Measurements from ENCODE around the gene SEC31A.

Gene SEC31A, protein sequence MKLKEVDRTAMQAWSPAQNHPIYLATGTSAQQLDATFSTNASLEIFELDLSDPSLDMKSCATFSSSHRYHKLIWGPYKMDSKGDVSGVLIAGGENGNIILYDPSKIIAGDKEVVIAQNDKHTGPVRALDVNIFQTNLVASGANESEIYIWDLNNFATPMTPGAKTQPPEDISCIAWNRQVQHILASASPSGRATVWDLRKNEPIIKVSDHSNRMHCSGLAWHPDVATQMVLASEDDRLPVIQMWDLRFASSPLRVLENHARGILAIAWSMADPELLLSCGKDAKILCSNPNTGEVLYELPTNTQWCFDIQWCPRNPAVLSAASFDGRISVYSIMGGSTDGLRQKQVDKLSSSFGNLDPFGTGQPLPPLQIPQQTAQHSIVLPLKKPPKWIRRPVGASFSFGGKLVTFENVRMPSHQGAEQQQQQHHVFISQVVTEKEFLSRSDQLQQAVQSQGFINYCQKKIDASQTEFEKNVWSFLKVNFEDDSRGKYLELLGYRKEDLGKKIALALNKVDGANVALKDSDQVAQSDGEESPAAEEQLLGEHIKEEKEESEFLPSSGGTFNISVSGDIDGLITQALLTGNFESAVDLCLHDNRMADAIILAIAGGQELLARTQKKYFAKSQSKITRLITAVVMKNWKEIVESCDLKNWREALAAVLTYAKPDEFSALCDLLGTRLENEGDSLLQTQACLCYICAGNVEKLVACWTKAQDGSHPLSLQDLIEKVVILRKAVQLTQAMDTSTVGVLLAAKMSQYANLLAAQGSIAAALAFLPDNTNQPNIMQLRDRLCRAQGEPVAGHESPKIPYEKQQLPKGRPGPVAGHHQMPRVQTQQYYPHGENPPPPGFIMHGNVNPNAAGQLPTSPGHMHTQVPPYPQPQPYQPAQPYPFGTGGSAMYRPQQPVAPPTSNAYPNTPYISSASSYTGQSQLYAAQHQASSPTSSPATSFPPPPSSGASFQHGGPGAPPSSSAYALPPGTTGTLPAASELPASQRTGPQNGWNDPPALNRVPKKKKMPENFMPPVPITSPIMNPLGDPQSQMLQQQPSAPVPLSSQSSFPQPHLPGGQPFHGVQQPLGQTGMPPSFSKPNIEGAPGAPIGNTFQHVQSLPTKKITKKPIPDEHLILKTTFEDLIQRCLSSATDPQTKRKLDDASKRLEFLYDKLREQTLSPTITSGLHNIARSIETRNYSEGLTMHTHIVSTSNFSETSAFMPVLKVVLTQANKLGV

GRCh38 chr4:82890901-82891706 is at the start of gene SEC31A:
TSS of gene SEC31A (minus strand) at chr4:82891153. CDS start at chr4:82881936, 9,217 bp downstream.
- Histone ChIP-seq H4K20me1 (ENCODE audit: insufficient read depth, low read length) (no peaks in the 10 kb centered on the region), H3K79me2 (ENCODE audit: insufficient read depth, low read length) (peaks cover 40% of the 10 kb centered on the region), H2AFZ (ENCODE audit: low read length) (peak within 1 kb of the TSS; percentile 15; the same call in 1 of the 2 replicates), H3K9ac (ENCODE audit: low read length) (peak within 1 kb of the TSS; percentile 92), H3K4me3 (ENCODE audit: low read depth, low read length, poor library complexity, severe bottlenecking) (peak within 1 kb of the TSS; percentile 89), H3K9me3 (ENCODE audit: low read length) (no peaks in the 10 kb centered on the region), H3F3A (ENCODE audit: insufficient read depth, low read length) (0 out of 2 replicates have a peak, but pooled peaks cover 12% of the 10 kb centered on the region), H3K4me2 (ENCODE audit: low read length) (peak within 1 kb of the TSS; percentile 89), H3K27ac (ENCODE audit: low read depth, low read length, poor library complexity, severe bottlenecking) (peak within 1 kb of the TSS; percentile 90), H3K36me3 (ENCODE audit: insufficient read depth, low read length) (peaks cover 36% of the 10 kb centered on the region), H3K27me3 (ENCODE audit: insufficient read depth, low read length) (no peaks in the 10 kb centered on the region), H3K4me1 (ENCODE audit: insufficient read depth, low read length, severe bottlenecking) (peaks cover 41% of the 10 kb centered on the region), H3K9me2 (ENCODE audit: low read depth, low read length) (no peaks in the 10 kb centered on the region)
- TF ChIP-seq, protein P1, sequence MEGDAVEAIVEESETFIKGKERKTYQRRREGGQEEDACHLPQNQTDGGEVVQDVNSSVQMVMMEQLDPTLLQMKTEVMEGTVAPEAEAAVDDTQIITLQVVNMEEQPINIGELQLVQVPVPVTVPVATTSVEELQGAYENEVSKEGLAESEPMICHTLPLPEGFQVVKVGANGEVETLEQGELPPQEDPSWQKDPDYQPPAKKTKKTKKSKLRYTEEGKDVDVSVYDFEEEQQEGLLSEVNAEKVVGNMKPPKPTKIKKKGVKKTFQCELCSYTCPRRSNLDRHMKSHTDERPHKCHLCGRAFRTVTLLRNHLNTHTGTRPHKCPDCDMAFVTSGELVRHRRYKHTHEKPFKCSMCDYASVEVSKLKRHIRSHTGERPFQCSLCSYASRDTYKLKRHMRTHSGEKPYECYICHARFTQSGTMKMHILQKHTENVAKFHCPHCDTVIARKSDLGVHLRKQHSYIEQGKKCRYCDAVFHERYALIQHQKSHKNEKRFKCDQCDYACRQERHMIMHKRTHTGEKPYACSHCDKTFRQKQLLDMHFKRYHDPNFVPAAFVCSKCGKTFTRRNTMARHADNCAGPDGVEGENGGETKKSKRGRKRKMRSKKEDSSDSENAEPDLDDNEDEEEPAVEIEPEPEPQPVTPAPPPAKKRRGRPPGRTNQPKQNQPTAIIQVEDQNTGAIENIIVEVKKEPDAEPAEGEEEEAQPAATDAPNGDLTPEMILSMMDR (IDR thresholded peaks at IDR 0.05; ENCODE audit: low read length), result peak; percentile 29; the same call in 1 of the 2 replicates
- no peak for TF ChIP-seq EZH2 (IDR thresholded peaks at IDR 0.05; ENCODE audit: borderline replicate concordance, low read length)

DNA sequence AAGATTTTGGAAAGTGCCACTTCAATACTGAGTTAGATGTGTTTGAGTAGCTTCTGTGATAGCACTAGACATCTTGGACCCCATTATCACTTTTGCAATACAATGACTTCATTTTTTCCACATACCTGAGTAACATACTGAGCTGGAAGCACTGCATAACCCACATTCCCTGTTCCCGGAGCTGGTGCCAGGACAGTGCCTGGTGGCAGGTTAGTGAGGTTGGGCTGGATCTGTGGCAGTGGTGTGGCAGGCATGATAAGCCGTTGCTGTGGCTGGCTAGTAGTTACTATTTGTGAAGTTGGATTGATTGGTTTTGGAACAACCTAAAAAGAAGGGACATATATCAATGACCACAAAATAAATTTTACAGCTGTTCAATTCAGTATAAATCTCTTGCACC is 48.5 kb upstream of the SEC31A start:
- no peak overlapping the region for H2AFZ ChIP-seq (ENCODE audit: low read length)
- H3K9ac ChIP-seq (ENCODE audit: low read length), result no peak overlapping the region
- no peaks in the 10 kb centered on the region for H3K27me3 ChIP-seq (ENCODE audit: insufficient read depth, low read length)
- no peaks in the 10 kb centered on the region for H3K9me3 ChIP-seq (ENCODE audit: low read length)
- no peaks in the 10 kb centered on the region for H3K4me1 ChIP-seq (ENCODE audit: insufficient read depth, low read length, severe bottlenecking)
- no peaks in the 10 kb centered on the region for H3K9me2 ChIP-seq (ENCODE audit: low read depth, low read length)
- peaks cover 64% of the 10 kb centered on the region for H3K36me3 ChIP-seq (ENCODE audit: insufficient read depth, low read length)
- H3K79me2 ChIP-seq (ENCODE audit: insufficient read depth, low read length), result no peaks in the 10 kb centered on the region
- no peak overlapping the region for H3K4me2 ChIP-seq (ENCODE audit: low read length)
- H3F3A ChIP-seq (ENCODE audit: insufficient read depth, low read length), result no peaks in the 10 kb centered on the region
- H3K27ac ChIP-seq (ENCODE audit: low read depth, low read length, poor library complexity, severe bottlenecking), result no peak overlapping the region
- H3K4me3 ChIP-seq (ENCODE audit: low read depth, low read length, poor library complexity, severe bottlenecking), result no peak overlapping the region
- TF ChIP-seq, protein P1 (IDR thresholded peaks at IDR 0.05; ENCODE audit: low read length), result no peak
- TF ChIP-seq EZH2 (IDR thresholded peaks at IDR 0.05; ENCODE audit: borderline replicate concordance, low read length), result no peak
- no peaks in the 10 kb centered on the region for H4K20me1 ChIP-seq (ENCODE audit: insufficient read depth, low read length)

All from OCI-LY1 (cell line).